Measurements from ENCODE around the gene UNK.
"Not testable (repeated sequence)": the region's sequence is repeated elsewhere in the genome, so short reads cannot be mapped to it uniquely, and the experiment has no call there.

UNK gene

GRCh38 chr17:75754378-75755204 is 30.0 kb upstream of the UNK start:
- DNase-seq, result no peak

- no peak for DNase-seq
Measured at GRCh38 chr17:75755205-75755901, 29.3 kb upstream of the UNK start.

GRCh38 chr17:75755990-75756389 is 28.6 kb upstream of the UNK start:
- no peak for DNase-seq

GRCh38 chr17:75756451-75757085 is 28.0 kb upstream of the UNK start:
- DNase-seq, result no peak

GRCh38 chr17:75757086-75757681 is 27.4 kb upstream of the UNK start:
- DNase-seq, result no peak

GRCh38 chr17:75758131-75758905 is 26.3 kb upstream of the UNK start:
- no peak for DNase-seq

GRCh38 chr17:75759457-75759856 is 25.1 kb upstream of the UNK start:
- no peak for DNase-seq

GRCh38 chr17:75759978-75760640 is 24.5 kb upstream of the UNK start:
- DNase-seq, result not testable (repeated sequence)

- DNase-seq, result no peak
Measured at GRCh38 chr17:75762513-75763268, 21.9 kb upstream of the UNK start.

- DNase-seq, result no peak
Measured at GRCh38 chr17:75763269-75763607, 21.4 kb upstream of the UNK start.

- no peak for DNase-seq
Measured at GRCh38 chr17:75763613-75764416, 20.8 kb upstream of the UNK start.

GRCh38 chr17:75764417-75764710 is 20.2 kb upstream of the UNK start:
- DNase-seq, result no peak

GRCh38 chr17:75764711-75765421 is 19.7 kb upstream of the UNK start, which contains the start of gene GALK1:
Gene GALK1 (minus strand): TSS chr17:75765192. CDS start chr17:75765136, 56 bp downstream.
- no peak for DNase-seq

- DNase-seq, result no peak
Measured at GRCh38 chr17:75765981-75766380, 18.6 kb upstream of the UNK start.

GRCh38 chr17:75767881-75768280 is 16.7 kb upstream of the UNK start:
- no peak for DNase-seq

GRCh38 chr17:75769536-75769935 is 15.1 kb upstream of the UNK start:
- DNase-seq, result no peak

- DNase-seq, result no peak
Measured at GRCh38 chr17:75771334-75772281, 13.0 kb upstream of the UNK start.

GRCh38 chr17:75773121-75773807 is 11.3 kb upstream of the UNK start:
- no peak for DNase-seq

Data from NCI-H446 treated with DMSO at 0.1 percent for 48 hours (cell line).